GM12878 (cell line): Measurements from ENCODE around the gene MYO3B. TPM values are rescaled to one million over a fixed set of nuclear protein-coding genes. Genes with fewer than 3 reads are reported as not detected.

Source experiments
- ATAC-seq: fragments of 200-7000 bp; cut with Tn5 transposase; 3 replicates; pipeline ENCODE4 v1.9.1; 2020; ENCODE audit warnings: mild to moderate bottlenecking, moderate library complexity
- BruUV-seq: library from RNA; stranded (reverse); fragments of 400-500 nt; replicated peaks from 2 replicates; lab custom pipeline; 2021; lab: Mats Ljungman, UMichigan
- CTCF ChIA-PET: fragments of 300-600 bp; sonication (Branson Sonifier 250); formaldehyde crosslinking; extraction: SDS; loops from one replicate; lab custom pipeline; 2021; ENCODE audit warnings: inconsistent platforms; lab: Yijun Ruan, JAX
- POLR2A ChIA-PET: fragments of 350-600 bp; formaldehyde crosslinking; extraction: SDS; loops from one replicate; lab custom pipeline; 2021; ENCODE audit warnings: inconsistent platforms; lab: Charles Lee
- RAD21 ChIA-PET: fragments of 300-600 bp; sonication (Branson Sonifier 250); formaldehyde crosslinking; loops from one replicate; lab custom pipeline; 2023; ENCODE audit warnings: antibody characterized with exemption; ENCODE audit not compliant: unreplicated experiment; lab: Charles Lee
- SMC1A ChIA-PET: fragments of 300-600 bp; sonication (Branson Sonifier 250); formaldehyde crosslinking; loops from one replicate; lab custom pipeline; 2023; ENCODE audit not compliant: unreplicated experiment, uncharacterized antibody; lab: Charles Lee
- DNase-seq: peaks from one replicate; pipeline ENCODE4 v3.0.0-alpha.2; 2011; ENCODE audit warnings: low read depth, low spot score
- FAIRE-seq: peaks from 3 replicates; lab custom pipeline; 2011; peaks lifted over from hg19 to GRCh38; lab: Jason Lieb, UNC
- H2AFZ ChIP-seq: 2 replicates; pipeline ENCODE4 v1.6.0; 2011; ENCODE audit warnings: low read depth, low read length, control low read depth; ENCODE audit not compliant: control insufficient read depth
- H3K27ac ChIP-seq: 2 replicates; pipeline ENCODE4 v1.5.1; 2011; ENCODE audit warnings: control low read depth; ENCODE audit not compliant: control insufficient read depth, insufficient read depth
- H3K27me3 ChIP-seq, 2 experiments: replicated peaks in 1 of 2; 2 replicates each; pipeline versions ENCODE4 v1.6.0 to v1.6.1; 2011; ENCODE audit warnings: low read length in 1 of 2; ENCODE audit not compliant: control insufficient read depth in 2 of 2, insufficient read depth in 2 of 2
- H3K36me3 ChIP-seq, 2 experiments: 2 replicates each; pipeline ENCODE4 v1.5.1; 2011; ENCODE audit warnings: low read length in 1 of 2; ENCODE audit not compliant: control insufficient read depth in 2 of 2, insufficient read depth in 2 of 2
- H3K4me1 ChIP-seq: 2 replicates; pipeline ENCODE4 v1.6.1; 2011; ENCODE audit warnings: mild to moderate bottlenecking, low read length, moderate library complexity, mixed read lengths; ENCODE audit not compliant: control insufficient read depth, insufficient read depth
- H3K4me2 ChIP-seq: 2 replicates; pipeline ENCODE4 v1.6.0; 2011; ENCODE audit warnings: control low read depth; ENCODE audit not compliant: control insufficient read depth, insufficient read depth
- H3K4me3 ChIP-seq: fragments of 200-600 bp; sonication (generic); 2 replicates; pipeline ENCODE4 v1.5.1; 2016
- H3K79me2 ChIP-seq: 2 replicates; pipeline ENCODE4 v1.6.0; 2011; ENCODE audit warnings: low read length; ENCODE audit not compliant: control insufficient read depth, insufficient read depth
- H3K9ac ChIP-seq: 2 replicates; pipeline ENCODE4 v1.8.0; 2011; ENCODE audit warnings: low read length, control low read depth, mixed read lengths; ENCODE audit not compliant: control insufficient read depth, insufficient read depth
- H3K9me3 ChIP-seq: replicated peaks from 3 replicates; pipeline ENCODE4 v1.5.1; 2011; ENCODE audit warnings: mild to moderate bottlenecking, low read length; ENCODE audit not compliant: control insufficient read depth, insufficient read depth
- H4K20me1 ChIP-seq: 2 replicates; pipeline ENCODE4 v1.6.0; 2011; ENCODE audit not compliant: control insufficient read depth, insufficient read depth
- CHD4 ChIP-seq: fragments of 200-600 bp; sonication (generic); IDR thresholded peaks from 2 replicates; pipeline ENCODE4 v1.6.1; 2016; ENCODE audit warnings: mild to moderate bottlenecking
- EP300 ChIP-seq, 2 experiments: fragments of 150-350 bp in 1 of 2; IDR thresholded peaks; 2 replicates each; pipeline ENCODE4 v1.6.1; 2011 to 2012; ENCODE audit warnings: low read depth in 2 of 2, low read length in 2 of 2, borderline replicate concordance in 1 of 2, improper control_type of control experiment in 1 of 2, inconsistent platforms in 1 of 2; ENCODE audit not compliant: control insufficient read depth in 1 of 2
- HDGF ChIP-seq: fragments of 450-650 bp; IDR thresholded peaks from 2 replicates; pipeline ENCODE4 v1.6.1; 2016; ENCODE audit warnings: antibody characterized with exemption
- ZNF384 ChIP-seq: IDR thresholded peaks from 2 replicates; pipeline ENCODE4 v1.6.1; 2012; ENCODE audit warnings: low read depth, mild to moderate bottlenecking, low read length, improper control_type of control experiment, borderline replicate concordance
- WGBS: methylation state at CpG from one replicate; pipeline ENCODE4 v1.1.6; 2016; ENCODE audit warnings: low lambda C conversion rate; ENCODE audit not compliant: insufficient replicate concordance, insufficient coverage; ENCODE audit errors: missing lambda C conversion rate; 5-methylcytosine and 5-hydroxymethylcytosine counted together
- in situ Hi-C: fragments of 300-500 bp; cut with MboI; formaldehyde crosslinking; loops from 9 replicates; pipeline ENCODE4 v1.14.3; 2018; ENCODE audit warnings: mixed read lengths
- intact Hi-C: fragments of 100-400 bp; cut with micrococcal nuclease; formaldehyde crosslinking; loops from one replicate; pipeline ENCODE4 v1.14.2; 2022; ENCODE audit not compliant: unreplicated experiment
- polyA plus RNA-seq, 11 experiments: library from polyadenylated mRNA; depleted of rRNA in 4 of 11; unstranded in 6 of 11; stranded (reverse) in 5 of 11; fragments of >200 nt; fragmentation: Nextera tagmentation in 4 of 11; fragmentation: Illumina TruSeq in 1 of 11; extraction: Ambion mirVana in 4 of 11; extraction: Trizol in 1 of 11; gene quantifications; 1 replicate in 1 of 11; 2 replicates in 10 of 11; pipeline versions ENCODE4 v1.2.1 to v1.2.3, GENCODE V29; 2011 to 2016; ENCODE audit warnings: inconsistent platforms in 2 of 11, missing spikeins in 2 of 11, low read depth in 1 of 11
- total RNA-seq, 4 experiments: library from RNA; depleted of rRNA in 3 of 4; stranded (reverse); fragments of >200 nt in 3 of 4; fragmentation: Illumina TruSeq in 1 of 4; extraction: Trizol in 1 of 4; gene quantifications; 2 replicates each; pipeline versions ENCODE4 v1.2.1 to v1.2.3, GENCODE V29; 2013 to 2021
- TF ChIP-seq, protein P1 (sequence below): IDR thresholded peaks from 2 replicates; pipeline ENCODE4 v1.6.1; 2011; ENCODE audit warnings: mild to moderate bottlenecking, low read depth, low read length, moderate library complexity; ENCODE audit not compliant: insufficient replicate concordance
- TF ChIP-seq, protein P2 (sequence below): fragments of 450-650 bp; formaldehyde crosslinking; IDR thresholded peaks from 2 replicates; pipeline ENCODE4 v1.5.0; 2022; ENCODE audit warnings: mild to moderate bottlenecking, missing genetic modification characterization

MYO3B gene
- total and polyA plus RNA-seq, 10 of the 15 experiments (the other 5 are each of a cell fraction or from before 2014, with no cell fraction given): 1.1 to 7.1 (median 2.1) TPM

DNA sequence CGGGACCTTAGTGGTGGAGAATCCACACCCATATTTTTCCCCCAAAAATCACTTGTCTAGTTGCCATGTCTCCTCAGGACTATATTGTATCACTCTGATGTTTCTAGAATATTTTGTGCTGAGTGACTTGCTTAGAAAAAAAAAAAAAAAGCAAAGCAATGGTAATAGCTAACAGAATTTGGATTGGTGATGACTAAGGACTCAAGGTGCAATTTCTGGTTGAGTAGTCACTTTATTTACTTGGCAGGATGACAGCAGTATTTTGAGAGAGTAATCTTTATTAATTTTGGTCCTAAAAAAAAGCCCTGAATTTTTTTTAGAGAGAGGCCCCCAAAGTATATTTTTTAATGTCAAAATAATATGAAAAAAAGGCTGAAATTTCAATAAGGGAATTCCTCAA lies 32.8 kb upstream of the MYO3B start:
- POLR2A ChIA-PET: interaction anchor here (0.8 to 5.6 kb wide), 3 partner anchors 11 to 34 kb away, joined by 3 to 28 read pairs (median 3); no protein-coding TSS in a partner anchor
- H3K27ac ChIP-seq: no peak overlapping the region
- no peaks in the 10 kb centered on the region for H4K20me1 ChIP-seq
- H3K4me3 ChIP-seq: no peak overlapping the region
- CTCF ChIA-PET: interaction anchor here (0.6 to 4.0 kb wide), 5 partner anchors 9 to 321 kb away, joined by 3 to 36 read pairs (median 5); partner anchors contain the start of gene METTL5
- intact Hi-C loops (no loop called here), in situ Hi-C loops (no loop called here)
- no peak overlapping the region for H3K4me2 ChIP-seq
- no TSS peak for BruUV-seq
- peaks cover 31% of the 10 kb centered on the region for H3K4me1 ChIP-seq
- DNase-seq (no peak), FAIRE-seq (no peak), ATAC-seq (no peak)
- H2AFZ ChIP-seq: peak overlapping the region; percentile 87; the same call in 1 of the 2 replicates
- SMC1A ChIA-PET: interaction anchor here (0.6 to 8.1 kb wide), 14 partner anchors 9 to 696 kb away, joined by 3 to 162 read pairs (median 4); partner anchors contain the start of gene MYO3B
- H3K36me3 ChIP-seq: no peaks in the 10 kb centered on the region
- H3K9ac ChIP-seq: no peak overlapping the region
- 85% methylated on average over 1 of the region's 1 CpG for WGBS
- RAD21 ChIA-PET: interaction anchor here (0.6 to 4.8 kb wide), 6 partner anchors 11 to 1854 kb away, joined by 3 to 36 read pairs (median 3); partner anchors contain the start of gene MYO3B
- no peaks in the 10 kb centered on the region for H3K79me2 ChIP-seq
- no peaks in the 10 kb centered on the region for H3K27me3 ChIP-seq
- TF ChIP-seq, protein P1, sequence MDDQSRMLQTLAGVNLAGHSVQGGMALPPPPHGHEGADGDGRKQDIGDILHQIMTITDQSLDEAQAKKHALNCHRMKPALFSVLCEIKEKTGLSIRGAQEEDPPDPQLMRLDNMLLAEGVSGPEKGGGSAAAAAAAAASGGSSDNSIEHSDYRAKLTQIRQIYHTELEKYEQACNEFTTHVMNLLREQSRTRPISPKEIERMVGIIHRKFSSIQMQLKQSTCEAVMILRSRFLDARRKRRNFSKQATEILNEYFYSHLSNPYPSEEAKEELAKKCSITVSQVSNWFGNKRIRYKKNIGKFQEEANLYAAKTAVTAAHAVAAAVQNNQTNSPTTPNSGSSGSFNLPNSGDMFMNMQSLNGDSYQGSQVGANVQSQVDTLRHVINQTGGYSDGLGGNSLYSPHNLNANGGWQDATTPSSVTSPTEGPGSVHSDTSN: no peak
- TF ChIP-seq, protein P2, sequence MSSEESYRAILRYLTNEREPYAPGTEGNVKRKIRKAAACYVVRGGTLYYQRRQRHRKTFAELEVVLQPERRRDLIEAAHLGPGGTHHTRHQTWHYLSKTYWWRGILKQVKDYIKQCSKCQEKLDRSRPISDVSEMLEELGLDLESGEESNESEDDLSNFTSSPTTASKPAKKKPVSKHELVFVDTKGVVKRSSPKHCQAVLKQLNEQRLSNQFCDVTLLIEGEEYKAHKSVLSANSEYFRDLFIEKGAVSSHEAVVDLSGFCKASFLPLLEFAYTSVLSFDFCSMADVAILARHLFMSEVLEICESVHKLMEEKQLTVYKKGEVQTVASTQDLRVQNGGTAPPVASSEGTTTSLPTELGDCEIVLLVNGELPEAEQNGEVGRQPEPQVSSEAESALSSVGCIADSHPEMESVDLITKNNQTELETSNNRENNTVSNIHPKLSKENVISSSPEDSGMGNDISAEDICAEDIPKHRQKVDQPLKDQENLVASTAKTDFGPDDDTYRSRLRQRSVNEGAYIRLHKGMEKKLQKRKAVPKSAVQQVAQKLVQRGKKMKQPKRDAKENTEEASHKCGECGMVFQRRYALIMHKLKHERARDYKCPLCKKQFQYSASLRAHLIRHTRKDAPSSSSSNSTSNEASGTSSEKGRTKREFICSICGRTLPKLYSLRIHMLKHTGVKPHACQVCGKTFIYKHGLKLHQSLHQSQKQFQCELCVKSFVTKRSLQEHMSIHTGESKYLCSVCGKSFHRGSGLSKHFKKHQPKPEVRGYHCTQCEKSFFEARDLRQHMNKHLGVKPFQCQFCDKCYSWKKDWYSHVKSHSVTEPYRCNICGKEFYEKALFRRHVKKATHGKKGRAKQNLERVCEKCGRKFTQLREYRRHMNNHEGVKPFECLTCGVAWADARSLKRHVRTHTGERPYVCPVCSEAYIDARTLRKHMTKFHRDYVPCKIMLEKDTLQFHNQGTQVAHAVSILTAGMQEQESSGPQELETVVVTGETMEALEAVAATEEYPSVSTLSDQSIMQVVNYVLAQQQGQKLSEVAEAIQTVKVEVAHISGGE (CRISPR knock-in tag): no peak
- TF ChIP-seq HDGF (no peak), CHD4 (no peak), ZNF384 (0 out of 2 replicates have a peak, but pooled peaks have one; percentile 19), EP300 (IDR thresholded peaks at IDR 0.05; ENCODE audit: borderline replicate concordance in 1 of 2, control insufficient read depth in 1 of 2, low read depth in 2 of 2, low read length in 2 of 2) (no peak)
- no peaks in the 10 kb centered on the region for H3K9me3 ChIP-seq
